Lung (tissue), 12 donors: ENCODE measurements around the gene SP1. TPM values are rescaled to one million over a fixed set of nuclear protein-coding genes. Genes with fewer than 3 reads are reported as not detected.
"Not testable (repeated sequence)": the region's sequence is repeated elsewhere in the genome, so short reads cannot be mapped to it uniquely, and the experiment has no call there.

Experiments used
- ATAC-seq: fragments of 200-7000 bp; cut with Tn5 transposase; one replicate; pipeline ENCODE4 v1.9.1; 2020; ENCODE audit warnings: moderate number of reproducible peaks; ENCODE audit not compliant: insufficient read depth, low FRiP score
- DNase-seq, 3 donors: peaks; one replicate each; pipeline ENCODE4 v3.0.0-alpha.2; 2013 to 2017
- H3K27ac ChIP-seq, 2 donors: one replicate each; pipeline ENCODE4 v1.5.1; 2013; ENCODE audit warnings: mild to moderate bottlenecking in 2 of 2, moderate library complexity in 2 of 2, control low read depth in 1 of 2, inconsistent platforms in 1 of 2, low read depth in 1 of 2, low read length in 1 of 2
- H3K27me3 ChIP-seq, 3 donors: one replicate each; pipeline ENCODE4 v1.5.1; 2013; ENCODE audit warnings: low read length in 2 of 3; ENCODE audit not compliant: control insufficient read depth in 3 of 3, insufficient read depth in 3 of 3
- H3K36me3 ChIP-seq, 4 donors: one replicate each; pipeline ENCODE4 v1.5.1; 2013; ENCODE audit warnings: low read length in 4 of 4, mild to moderate bottlenecking in 1 of 4, moderate library complexity in 1 of 4; ENCODE audit not compliant: control insufficient read depth in 4 of 4, insufficient read depth in 4 of 4
- H3K4me1 ChIP-seq, 5 donors: one replicate each; pipeline ENCODE4 v1.5.1; 2013; ENCODE audit warnings: low read length in 5 of 5, mild to moderate bottlenecking in 2 of 5, moderate library complexity in 1 of 5; ENCODE audit not compliant: control insufficient read depth in 5 of 5, insufficient read depth in 5 of 5
- H3K4me3 ChIP-seq: one replicate; pipeline ENCODE4 v1.5.1; 2013; ENCODE audit warnings: mild to moderate bottlenecking, control low read depth, moderate library complexity
- H3K9ac ChIP-seq, 2 donors: one replicate each; pipeline ENCODE4 v1.5.1; 2013; ENCODE audit warnings: low read length in 2 of 2, control low read depth in 1 of 2; ENCODE audit not compliant: insufficient read depth in 1 of 2
- H3K9me3 ChIP-seq, 4 donors: one replicate each; pipeline ENCODE4 v1.5.1; 2013; ENCODE audit warnings: low read length in 3 of 4, mild to moderate bottlenecking in 1 of 4, moderate library complexity in 1 of 4; ENCODE audit not compliant: control insufficient read depth in 4 of 4, insufficient read depth in 3 of 4
- WGBS, 2 donors: extraction: QIAGEN DNeasy Blood & Tissue Kit; methylation state at CpG; one replicate each; pipeline ENCODE4 v1.1.7; 2013; 5-methylcytosine and 5-hydroxymethylcytosine counted together
- polyA plus RNA-seq, 2 donors: library from polyadenylated mRNA; stranded (reverse); fragments of 200-250 nt; gene quantifications; one replicate each; pipeline ENCODE4 v1.2.1, GENCODE V29; 2013
- total RNA-seq, 2 donors: library from RNA; depleted of rRNA in 1 of 2; stranded (reverse); fragments of >200 nt in 1 of 2; gene quantifications; one replicate each; pipeline ENCODE4 v1.2.1, GENCODE V29; 2014 to 2021
- TF ChIP-seq, protein P1 (sequence below): IDR thresholded peaks from 2 replicates; pipeline ENCODE4 v1.5.1; 2012; ENCODE audit warnings: mild to moderate bottlenecking; ENCODE audit errors: control extremely low read depth, extremely low read depth
- donor health status: control.
- donor health status: control.
- donor health status: Bipolar disorder and iron deficiency.
- donor health status: healthy.
- donor health status: DM: yes; HTN: yes; CAD: no.

Gene SP1
- total and polyA plus RNA-seq, 4 donors, result 16.2 to 72.2 (median 47.5) TPM

- DNase-seq, result no peak
- TF ChIP-seq, protein P1, sequence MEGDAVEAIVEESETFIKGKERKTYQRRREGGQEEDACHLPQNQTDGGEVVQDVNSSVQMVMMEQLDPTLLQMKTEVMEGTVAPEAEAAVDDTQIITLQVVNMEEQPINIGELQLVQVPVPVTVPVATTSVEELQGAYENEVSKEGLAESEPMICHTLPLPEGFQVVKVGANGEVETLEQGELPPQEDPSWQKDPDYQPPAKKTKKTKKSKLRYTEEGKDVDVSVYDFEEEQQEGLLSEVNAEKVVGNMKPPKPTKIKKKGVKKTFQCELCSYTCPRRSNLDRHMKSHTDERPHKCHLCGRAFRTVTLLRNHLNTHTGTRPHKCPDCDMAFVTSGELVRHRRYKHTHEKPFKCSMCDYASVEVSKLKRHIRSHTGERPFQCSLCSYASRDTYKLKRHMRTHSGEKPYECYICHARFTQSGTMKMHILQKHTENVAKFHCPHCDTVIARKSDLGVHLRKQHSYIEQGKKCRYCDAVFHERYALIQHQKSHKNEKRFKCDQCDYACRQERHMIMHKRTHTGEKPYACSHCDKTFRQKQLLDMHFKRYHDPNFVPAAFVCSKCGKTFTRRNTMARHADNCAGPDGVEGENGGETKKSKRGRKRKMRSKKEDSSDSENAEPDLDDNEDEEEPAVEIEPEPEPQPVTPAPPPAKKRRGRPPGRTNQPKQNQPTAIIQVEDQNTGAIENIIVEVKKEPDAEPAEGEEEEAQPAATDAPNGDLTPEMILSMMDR, result no peak
- Histone ChIP-seq H3K9me3 (peaks cover 0 to 2% (median 0%) of the 10 kb centered on the region in 4 donors), H3K4me1 (no peaks in the 10 kb centered on the region), H3K27me3 (no peaks in the 10 kb centered on the region), H3K4me3 (no peak overlapping the region), H3K36me3 (no peaks in the 10 kb centered on the region), H3K27ac (no peak overlapping the region), H3K9ac (no peak overlapping the region)
- 85 to 96% methylated on average over 7 of the region's 7 CpGs for WGBS, 2 donors
- no peak for ATAC-seq
Observed at GRCh38 chr12:53428741-53429140, 48.8 kb downstream of the SP1 start.

DNA sequence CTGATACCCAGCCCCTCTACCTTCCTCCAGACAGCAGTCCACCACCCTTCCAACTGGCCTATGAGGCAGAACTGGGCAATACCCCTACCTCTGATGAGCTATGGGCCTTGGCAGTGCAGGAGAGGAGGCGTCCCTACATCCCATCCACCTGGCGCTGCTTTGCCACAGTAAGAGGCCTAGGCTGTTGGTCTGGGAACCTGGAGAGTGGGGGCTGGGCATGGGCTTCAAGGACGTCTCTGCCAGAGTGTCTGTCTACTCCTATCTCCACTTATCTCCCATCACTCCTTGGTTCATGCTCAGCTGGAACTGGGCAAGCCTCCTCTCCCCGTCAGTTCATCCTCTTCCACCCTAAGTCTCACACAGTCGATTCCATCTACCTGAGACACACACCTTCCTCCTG lies 50.1 kb downstream of the SP1 start:
- ATAC-seq, result no peak
- H3K27me3 ChIP-seq, result no peaks in the 10 kb centered on the region
- no peak overlapping the region for H3K4me3 ChIP-seq
- no peak overlapping the region for H3K9ac ChIP-seq
- TF ChIP-seq, protein P1, result no peak
- WGBS, 2 donors, result 88 to 93% methylated on average over 5 of the region's 5 CpGs
- H3K27ac ChIP-seq, result no peak overlapping the region
- DNase-seq, result no peak
- no peaks in the 10 kb centered on the region for H3K9me3 ChIP-seq
- no peaks in the 10 kb centered on the region for H3K36me3 ChIP-seq
- H3K4me1 ChIP-seq, result no peaks in the 10 kb centered on the region

DNA sequence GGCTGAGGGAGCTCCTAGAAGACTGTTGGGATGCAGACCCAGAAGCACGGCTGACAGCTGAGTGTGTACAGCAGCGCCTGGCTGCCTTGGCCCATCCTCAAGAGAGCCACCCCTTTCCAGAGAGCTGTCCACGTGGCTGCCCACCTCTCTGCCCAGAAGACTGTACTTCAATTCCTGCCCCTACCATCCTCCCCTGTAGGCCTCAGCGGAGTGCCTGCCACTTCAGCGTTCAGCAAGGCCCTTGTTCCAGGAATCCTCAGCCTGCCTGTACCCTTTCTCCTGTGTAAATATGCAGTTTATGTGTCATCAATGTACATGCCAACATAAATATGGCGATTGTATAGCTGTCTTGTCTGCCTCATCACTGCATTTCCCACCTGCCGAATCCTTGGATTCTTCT lies 51.2 kb downstream of the SP1 start:
- Histone ChIP-seq H3K4me3 (no peak overlapping the region), H3K36me3 (no peaks in the 10 kb centered on the region), H3K9ac (no peak overlapping the region), H3K4me1 (no peaks in the 10 kb centered on the region), H3K27me3 (no peaks in the 10 kb centered on the region), H3K9me3 (no peaks in the 10 kb centered on the region), H3K27ac (no peak overlapping the region)
- DNase-seq (no peak), ATAC-seq (no peak)
- 80 to 86% methylated on average over 7 of the region's 7 CpGs for WGBS, 2 donors
- TF ChIP-seq, protein P1, result no peak

DNA sequence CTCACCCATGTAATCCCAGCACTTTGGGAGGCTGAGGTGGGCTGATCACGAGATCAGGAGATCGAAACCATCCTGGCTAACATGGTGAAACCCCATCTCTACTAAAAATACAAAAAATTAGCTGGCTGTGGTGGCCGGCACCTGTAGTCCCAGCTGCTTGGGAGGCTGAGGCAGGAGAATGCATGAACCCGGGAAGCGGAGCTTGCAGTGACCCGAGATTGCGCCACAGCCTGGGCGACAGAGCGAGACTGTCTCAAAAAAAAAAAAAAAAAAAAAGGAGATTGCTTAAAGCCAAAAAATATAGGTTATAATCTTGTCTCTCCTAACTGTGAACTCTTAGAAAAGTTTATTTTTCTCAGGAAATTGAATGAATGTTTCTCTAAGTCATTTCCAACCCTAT lies 55.4 kb downstream of the SP1 start:
- not testable (repeated sequence) for DNase-seq, H3K9me3 ChIP-seq, H3K27ac ChIP-seq, H3K27me3 ChIP-seq, H3K4me1 ChIP-seq, H3K4me3 ChIP-seq, ATAC-seq, H3K36me3 ChIP-seq, H3K9ac ChIP-seq
- 58 to 87% methylated on average over 9 of the region's 9 CpGs for WGBS, 2 donors

DNA sequence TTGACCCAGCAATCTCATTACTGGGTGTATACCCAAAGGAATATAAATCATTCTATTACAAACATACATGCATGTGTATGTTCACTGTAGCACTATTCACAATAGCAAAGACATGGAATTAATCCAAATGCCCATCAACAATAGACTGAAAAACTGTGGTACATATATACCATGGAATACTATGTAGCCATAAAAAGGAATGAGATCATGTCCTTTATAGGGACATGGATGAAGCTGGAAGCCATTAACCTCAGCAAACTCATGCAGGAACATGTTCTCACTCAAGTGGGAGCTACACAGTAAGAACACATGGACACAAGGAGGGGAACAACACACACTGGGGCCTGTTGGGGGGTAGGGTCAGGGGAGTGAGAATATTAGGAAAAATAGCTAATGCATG lies 59.6 kb downstream of the SP1 start:
- not testable (repeated sequence) for DNase-seq, H3K27me3 ChIP-seq, H3K27ac ChIP-seq, H3K4me3 ChIP-seq, H3K36me3 ChIP-seq, H3K9me3 ChIP-seq, H3K9ac ChIP-seq, ATAC-seq
- peaks cover 3 to 12% (median 4%) of the 10 kb centered on the region in 5 donors for H3K4me1 ChIP-seq
